ENCODE results near the gene CAB39. TPM values are rescaled to one million over a fixed set of nuclear protein-coding genes. Genes with fewer than 3 reads are reported as not detected.
A peak's percentile ranks its signal among the peaks of the same experiment; 100 is the strongest.

The CAB39 gene
- total RNA-seq, 1 donor from 2014 or later: 60.3 TPM

GRCh38 chr2:230815088-230815487, 102.4 kb downstream of the CAB39 start:
- no peaks in the 10 kb centered on the region for H3K27me3 Mint-ChIP-seq (ENCODE audit: unreplicated experiment)
- H3K4me3 Mint-ChIP-seq (ENCODE audit: unreplicated experiment): no peak overlapping the region
- no peak overlapping the region for H3K27ac Mint-ChIP-seq (ENCODE audit: unreplicated experiment)

GRCh38 chr2:230816735-230817134, 104.1 kb downstream of the CAB39 start:
- no peak for DNase-seq
- no peaks in the 10 kb centered on the region for H3K4me1 Mint-ChIP-seq (ENCODE audit: low read depth, unreplicated experiment)
- no peaks in the 10 kb centered on the region for H3K36me3 Mint-ChIP-seq (ENCODE audit: unreplicated experiment)
- no peak for TF ChIP-seq CTCF (IDR thresholded peaks at IDR 0.05; ENCODE audit: partially characterized antibody, unreplicated experiment)
- H3K27me3 Mint-ChIP-seq (ENCODE audit: unreplicated experiment): peaks cover 4% of the 10 kb centered on the region
- no peak overlapping the region for H3K27ac Mint-ChIP-seq (ENCODE audit: unreplicated experiment)
- no peak overlapping the region for H3K4me3 Mint-ChIP-seq (ENCODE audit: unreplicated experiment)
- peaks cover 5% of the 10 kb centered on the region for H3K9me3 Mint-ChIP-seq (ENCODE audit: unreplicated experiment)

More at GRCh38 chr2:230815088-230815487, 102.4 kb downstream of the CAB39 start:
- H3K9me3 Mint-ChIP-seq (ENCODE audit: unreplicated experiment): peaks cover 2% of the 10 kb centered on the region
- peaks cover 4% of the 10 kb centered on the region for H3K36me3 Mint-ChIP-seq (ENCODE audit: unreplicated experiment)
- no peaks in the 10 kb centered on the region for H3K4me1 Mint-ChIP-seq (ENCODE audit: low read depth, unreplicated experiment)
- TF ChIP-seq CTCF (IDR thresholded peaks at IDR 0.05; ENCODE audit: partially characterized antibody, unreplicated experiment): no peak
- no peak for DNase-seq

- no peaks in the 10 kb centered on the region for H3K4me1 Mint-ChIP-seq (ENCODE audit: low read depth, unreplicated experiment)
- peaks cover 6% of the 10 kb centered on the region for H3K27me3 Mint-ChIP-seq (ENCODE audit: unreplicated experiment)
These were observed 106.8 kb downstream of the CAB39 start for GRCh38 chr2:230819433-230819832.

GRCh38 chr2:230821261-230821990, 108.8 kb downstream of the CAB39 start:
- peak overlapping the region; percentile 28 for H3K27ac Mint-ChIP-seq (ENCODE audit: unreplicated experiment)
- peaks cover 8% of the 10 kb centered on the region for H3K27me3 Mint-ChIP-seq (ENCODE audit: unreplicated experiment)
- H3K4me1 Mint-ChIP-seq (ENCODE audit: low read depth, unreplicated experiment): no peaks in the 10 kb centered on the region
- TF ChIP-seq CTCF (IDR thresholded peaks at IDR 0.05; ENCODE audit: partially characterized antibody, unreplicated experiment): no peak
- DNase-seq: no peak
- peaks cover 4% of the 10 kb centered on the region for H3K9me3 Mint-ChIP-seq (ENCODE audit: unreplicated experiment)
- no peak overlapping the region for H3K4me3 Mint-ChIP-seq (ENCODE audit: unreplicated experiment)
- H3K36me3 Mint-ChIP-seq (ENCODE audit: unreplicated experiment): no peaks in the 10 kb centered on the region

More at GRCh38 chr2:230819433-230819832, 106.8 kb downstream of the CAB39 start:
- Mint-ChIP-seq H3K27ac (ENCODE audit: unreplicated experiment) (no peak overlapping the region), H3K36me3 (ENCODE audit: unreplicated experiment) (no peaks in the 10 kb centered on the region), H3K4me3 (ENCODE audit: unreplicated experiment) (no peak overlapping the region), H3K9me3 (ENCODE audit: unreplicated experiment) (peaks cover 4% of the 10 kb centered on the region)
- TF ChIP-seq CTCF (IDR thresholded peaks at IDR 0.05; ENCODE audit: partially characterized antibody, unreplicated experiment): no peak
- DNase-seq: no peak

- no peak for DNase-seq
- H3K4me1 Mint-ChIP-seq (ENCODE audit: low read depth, unreplicated experiment): no peaks in the 10 kb centered on the region
- no peaks in the 10 kb centered on the region for H3K36me3 Mint-ChIP-seq (ENCODE audit: unreplicated experiment)
- no peak overlapping the region for H3K27ac Mint-ChIP-seq (ENCODE audit: unreplicated experiment)
- no peak overlapping the region for H3K4me3 Mint-ChIP-seq (ENCODE audit: unreplicated experiment)
- peaks cover 8% of the 10 kb centered on the region for H3K27me3 Mint-ChIP-seq (ENCODE audit: unreplicated experiment)
- peaks cover 4% of the 10 kb centered on the region for H3K9me3 Mint-ChIP-seq (ENCODE audit: unreplicated experiment)
- TF ChIP-seq CTCF (IDR thresholded peaks at IDR 0.05; ENCODE audit: partially characterized antibody, unreplicated experiment): no peak
These were observed 109.4 kb downstream of the CAB39 start for GRCh38 chr2:230821991-230822520.

Measured in glutamatergic neuron (in vitro differentiated cells).